Measurements from ENCODE around the gene TSPAN5. TPM values are rescaled to one million over a fixed set of nuclear protein-coding genes. Genes with fewer than 3 reads are reported as not detected.

Gene TSPAN5
- polyA plus RNA-seq, 1 donor from 2014 or later, result 18.8 TPM

GRCh38 chr4:98682719-98683118 lies 24.3 kb upstream of the TSPAN5 start:
- no peak overlapping the region for H3K4me3 ChIP-seq (ENCODE audit: low read length)
- H4K20me1 ChIP-seq (ENCODE audit: insufficient read depth), result no peaks in the 10 kb centered on the region
- H3K79me2 ChIP-seq (replicated peaks; ENCODE audit: insufficient read depth, low read length), result no peaks in the 10 kb centered on the region
- no peak overlapping the region for H3K9ac ChIP-seq (ENCODE audit: low read length)
- H3K36me3 ChIP-seq (ENCODE audit: insufficient read depth, low read length), result no peaks in the 10 kb centered on the region
- H3F3A ChIP-seq (ENCODE audit: insufficient read depth, low read length, poor library complexity, severe bottlenecking), result no peaks in the 10 kb centered on the region
- H3K9me3 ChIP-seq (ENCODE audit: low read length), result no peaks in the 10 kb centered on the region
- no peak overlapping the region for H3K27ac ChIP-seq (ENCODE audit: low read length)
- no peaks in the 10 kb centered on the region for H3K27me3 ChIP-seq (ENCODE audit: insufficient read depth, low read depth, low read length)
- TF ChIP-seq, protein P1, sequence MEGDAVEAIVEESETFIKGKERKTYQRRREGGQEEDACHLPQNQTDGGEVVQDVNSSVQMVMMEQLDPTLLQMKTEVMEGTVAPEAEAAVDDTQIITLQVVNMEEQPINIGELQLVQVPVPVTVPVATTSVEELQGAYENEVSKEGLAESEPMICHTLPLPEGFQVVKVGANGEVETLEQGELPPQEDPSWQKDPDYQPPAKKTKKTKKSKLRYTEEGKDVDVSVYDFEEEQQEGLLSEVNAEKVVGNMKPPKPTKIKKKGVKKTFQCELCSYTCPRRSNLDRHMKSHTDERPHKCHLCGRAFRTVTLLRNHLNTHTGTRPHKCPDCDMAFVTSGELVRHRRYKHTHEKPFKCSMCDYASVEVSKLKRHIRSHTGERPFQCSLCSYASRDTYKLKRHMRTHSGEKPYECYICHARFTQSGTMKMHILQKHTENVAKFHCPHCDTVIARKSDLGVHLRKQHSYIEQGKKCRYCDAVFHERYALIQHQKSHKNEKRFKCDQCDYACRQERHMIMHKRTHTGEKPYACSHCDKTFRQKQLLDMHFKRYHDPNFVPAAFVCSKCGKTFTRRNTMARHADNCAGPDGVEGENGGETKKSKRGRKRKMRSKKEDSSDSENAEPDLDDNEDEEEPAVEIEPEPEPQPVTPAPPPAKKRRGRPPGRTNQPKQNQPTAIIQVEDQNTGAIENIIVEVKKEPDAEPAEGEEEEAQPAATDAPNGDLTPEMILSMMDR (IDR thresholded peaks at IDR 0.05; ENCODE audit: poor library complexity, severe bottlenecking), result no peak
- TF ChIP-seq EZH2 (IDR thresholded peaks at IDR 0.05; ENCODE audit: borderline replicate concordance, insufficient read depth, low read length, poor library complexity, severe bottlenecking) (no peak), EP300 (conservative IDR thresholded peaks at IDR 0.05; ENCODE audit: poor library complexity, severe bottlenecking) (no peak), POLR2AphosphoS5 (IDR thresholded peaks at IDR 0.05) (no peak), TAF1 (IDR thresholded peaks at IDR 0.05; ENCODE audit: low read depth) (no peak), RAD21 (conservative IDR thresholded peaks at IDR 0.05) (no peak), REST (IDR thresholded peaks at IDR 0.05; ENCODE audit: borderline replicate concordance) (no peak)
- no peak overlapping the region for H2AFZ ChIP-seq (ENCODE audit: low read depth, low read length)
- H3K4me2 ChIP-seq (ENCODE audit: low read length), result no peak overlapping the region
- no peaks in the 10 kb centered on the region for H3K9me2 ChIP-seq (ENCODE audit: insufficient read depth, low read length)

DNA sequence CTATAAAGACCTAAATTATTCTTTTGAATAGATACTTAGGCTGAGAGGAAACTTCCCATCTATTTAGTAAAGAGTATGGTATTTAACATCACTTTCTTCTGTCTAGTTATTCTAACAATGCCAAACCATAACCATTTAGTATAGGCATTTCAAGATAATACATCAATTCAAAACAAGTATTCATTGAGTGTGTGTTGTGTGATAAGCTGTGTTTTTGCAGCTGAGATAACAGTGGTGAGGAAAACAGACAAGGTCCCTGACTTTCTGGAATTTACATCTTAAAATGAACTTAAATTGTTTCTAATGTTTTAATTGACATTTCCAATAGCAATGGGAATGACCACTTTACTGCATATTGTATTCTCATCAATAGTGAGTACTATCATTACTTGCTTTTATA lies 22.4 kb upstream of the TSPAN5 start:
- Histone ChIP-seq H4K20me1 (ENCODE audit: insufficient read depth) (no peaks in the 10 kb centered on the region), H3K27me3 (ENCODE audit: insufficient read depth, low read depth, low read length) (no peaks in the 10 kb centered on the region), H3K9me2 (ENCODE audit: insufficient read depth, low read length) (no peaks in the 10 kb centered on the region), H3F3A (ENCODE audit: insufficient read depth, low read length, poor library complexity, severe bottlenecking) (no peaks in the 10 kb centered on the region), H3K4me3 (ENCODE audit: low read length) (no peak overlapping the region), H3K9ac (ENCODE audit: low read length) (no peak overlapping the region), H3K27ac (ENCODE audit: low read length) (no peak overlapping the region), H3K79me2 (replicated peaks; ENCODE audit: insufficient read depth, low read length) (no peaks in the 10 kb centered on the region), H2AFZ (ENCODE audit: low read depth, low read length) (no peak overlapping the region), H3K9me3 (ENCODE audit: low read length) (no peaks in the 10 kb centered on the region), H3K36me3 (ENCODE audit: insufficient read depth, low read length) (no peaks in the 10 kb centered on the region), H3K4me2 (ENCODE audit: low read length) (no peak overlapping the region)
- no peak for TF ChIP-seq EP300 (conservative IDR thresholded peaks at IDR 0.05; ENCODE audit: poor library complexity, severe bottlenecking)
- no peak for TF ChIP-seq MXI1 (conservative IDR thresholded peaks at IDR 0.05; ENCODE audit: poor library complexity, severe bottlenecking)
- TF ChIP-seq RAD21 (conservative IDR thresholded peaks at IDR 0.05), result no peak
- TF ChIP-seq, protein P1 (IDR thresholded peaks at IDR 0.05; ENCODE audit: poor library complexity, severe bottlenecking), result no peak
- TF ChIP-seq TAF1 (IDR thresholded peaks at IDR 0.05; ENCODE audit: low read depth), result no peak
- TF ChIP-seq EZH2 (IDR thresholded peaks at IDR 0.05; ENCODE audit: borderline replicate concordance, insufficient read depth, low read length, poor library complexity, severe bottlenecking), result no peak
- TF ChIP-seq REST (IDR thresholded peaks at IDR 0.05; ENCODE audit: borderline replicate concordance), result no peak
- no peak for TF ChIP-seq SMC3 (conservative IDR thresholded peaks at IDR 0.05; ENCODE audit: poor library complexity)
- TF ChIP-seq POLR2AphosphoS5 (IDR thresholded peaks at IDR 0.05), result no peak

Measured in neural cell (in vitro differentiated cells).